HG02870 (cell line): ENCODE results near the gene ADAM22.
"Not testable (repeated sequence)": the region's sequence is repeated elsewhere in the genome, so short reads cannot be mapped to it uniquely, and the experiment has no call there.

Source experiments
- ATAC-seq: cut with Tn5 transposase; IDR thresholded peaks from one replicate; pipeline ENCODE4 v1.9.1; 2021; ENCODE audit warnings: mild to moderate bottlenecking, moderate library complexity; ENCODE audit not compliant: unreplicated experiment

ADAM22 gene, protein sequence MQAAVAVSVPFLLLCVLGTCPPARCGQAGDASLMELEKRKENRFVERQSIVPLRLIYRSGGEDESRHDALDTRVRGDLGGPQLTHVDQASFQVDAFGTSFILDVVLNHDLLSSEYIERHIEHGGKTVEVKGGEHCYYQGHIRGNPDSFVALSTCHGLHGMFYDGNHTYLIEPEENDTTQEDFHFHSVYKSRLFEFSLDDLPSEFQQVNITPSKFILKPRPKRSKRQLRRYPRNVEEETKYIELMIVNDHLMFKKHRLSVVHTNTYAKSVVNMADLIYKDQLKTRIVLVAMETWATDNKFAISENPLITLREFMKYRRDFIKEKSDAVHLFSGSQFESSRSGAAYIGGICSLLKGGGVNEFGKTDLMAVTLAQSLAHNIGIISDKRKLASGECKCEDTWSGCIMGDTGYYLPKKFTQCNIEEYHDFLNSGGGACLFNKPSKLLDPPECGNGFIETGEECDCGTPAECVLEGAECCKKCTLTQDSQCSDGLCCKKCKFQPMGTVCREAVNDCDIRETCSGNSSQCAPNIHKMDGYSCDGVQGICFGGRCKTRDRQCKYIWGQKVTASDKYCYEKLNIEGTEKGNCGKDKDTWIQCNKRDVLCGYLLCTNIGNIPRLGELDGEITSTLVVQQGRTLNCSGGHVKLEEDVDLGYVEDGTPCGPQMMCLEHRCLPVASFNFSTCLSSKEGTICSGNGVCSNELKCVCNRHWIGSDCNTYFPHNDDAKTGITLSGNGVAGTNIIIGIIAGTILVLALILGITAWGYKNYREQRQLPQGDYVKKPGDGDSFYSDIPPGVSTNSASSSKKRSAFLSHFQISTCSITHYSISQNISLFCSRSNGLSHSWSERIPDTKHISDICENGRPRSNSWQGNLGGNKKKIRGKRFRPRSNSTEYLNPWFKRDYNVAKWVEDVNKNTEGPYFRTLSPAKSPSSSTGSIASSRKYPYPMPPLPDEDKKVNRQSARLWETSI

DNA sequence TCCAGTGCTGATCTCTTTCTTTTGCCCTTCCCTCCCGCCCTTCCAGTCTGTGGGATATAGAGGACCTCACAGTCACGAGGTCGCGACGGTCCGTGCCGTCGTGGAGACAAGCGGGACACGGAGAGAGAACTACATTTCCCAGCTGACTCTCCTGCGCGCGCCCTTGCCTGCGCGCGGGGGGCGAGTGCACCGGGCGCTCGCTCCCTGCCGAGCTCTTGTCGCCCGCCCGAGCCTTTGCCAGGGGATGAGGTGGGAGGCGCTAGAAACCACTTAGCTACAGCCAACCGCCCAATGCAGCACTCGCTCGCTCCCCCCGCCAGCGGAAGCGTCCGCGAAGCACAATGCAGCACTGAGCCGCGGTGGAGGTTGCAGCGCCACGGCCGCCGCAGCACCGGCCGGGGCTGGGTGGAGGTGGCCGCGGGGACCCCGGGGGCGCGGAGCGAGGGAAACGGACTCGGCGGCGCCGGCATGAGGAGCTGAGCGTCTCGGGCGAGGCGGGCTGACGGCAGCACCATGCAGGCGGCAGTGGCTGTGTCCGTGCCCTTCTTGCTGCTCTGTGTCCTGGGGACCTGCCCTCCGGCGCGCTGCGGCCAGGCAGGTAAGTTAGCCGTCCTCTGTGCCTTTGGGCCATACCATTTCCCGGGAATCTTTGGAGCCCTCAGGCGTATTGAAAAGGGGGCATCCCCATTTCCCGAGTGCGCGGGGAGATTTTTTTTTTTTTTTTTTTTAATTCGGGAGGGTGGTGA, at the start of gene ADAM22:
ADAM22 (plus strand) TSS at position 299 of the 746 bp plus-strand sequence; CDS start at position 514, 215 bp downstream.
- peak; percentile 97 for ATAC-seq

DNA sequence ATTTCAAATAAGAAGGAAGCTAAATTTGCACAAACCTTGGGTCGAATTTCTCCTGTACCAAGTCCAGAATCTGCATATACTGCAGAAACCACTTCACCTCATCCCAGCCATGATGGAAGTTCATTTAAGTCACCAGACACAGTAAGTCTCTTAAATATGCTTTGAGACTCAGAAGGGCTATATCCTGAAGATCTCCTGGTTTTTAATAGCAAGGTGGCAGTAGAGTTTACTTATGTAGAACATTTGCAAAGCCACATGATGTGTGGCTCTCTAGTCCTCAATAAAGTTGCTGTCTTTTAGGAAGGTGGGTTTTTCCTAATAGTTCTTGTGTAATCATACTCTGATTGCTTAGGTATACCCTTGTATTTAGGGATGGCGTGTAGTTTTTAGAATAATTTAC, 49.0 kb upstream of the ADAM22 start:
- ATAC-seq, result no peak

DNA sequence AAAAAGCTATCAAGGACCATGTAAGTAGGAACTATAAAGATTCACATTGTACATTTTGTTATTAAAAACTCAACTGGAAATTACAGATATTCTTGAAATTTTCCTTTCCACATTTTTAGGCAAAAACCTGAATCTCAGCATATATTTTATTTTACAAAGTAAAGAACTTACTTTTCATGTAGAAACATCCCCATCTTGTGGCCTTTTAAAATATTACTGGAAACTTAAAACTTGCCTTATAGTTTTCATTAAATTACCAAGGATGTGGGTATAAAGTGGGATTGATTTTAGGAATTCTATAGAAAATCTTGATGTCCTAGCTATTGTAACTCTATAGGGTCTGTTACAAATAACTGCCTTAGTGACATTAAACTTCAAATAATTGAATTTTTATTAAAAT, 47.2 kb upstream of the ADAM22 start:
- ATAC-seq, result no peak

DNA sequence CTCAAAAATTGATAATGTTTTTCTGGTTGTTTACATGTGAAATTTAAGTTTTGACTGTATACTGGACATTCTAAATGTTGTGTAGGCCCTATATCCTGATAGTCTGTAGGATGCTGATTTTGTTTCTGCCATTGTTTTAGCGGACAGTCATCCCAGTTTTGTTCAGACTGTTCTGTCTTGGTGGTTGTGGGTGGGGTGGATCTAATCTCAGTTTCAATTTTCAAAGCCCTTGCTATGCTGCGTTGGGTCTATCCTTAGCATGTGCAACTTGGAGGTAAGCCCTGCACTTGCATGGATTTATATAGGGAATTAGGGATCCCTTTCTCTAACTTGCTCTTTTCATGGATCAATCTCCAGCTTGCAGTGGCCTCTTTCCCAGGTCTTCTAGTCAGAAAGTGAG, 38.7 kb upstream of the ADAM22 start:
- ATAC-seq, result no peak

DNA sequence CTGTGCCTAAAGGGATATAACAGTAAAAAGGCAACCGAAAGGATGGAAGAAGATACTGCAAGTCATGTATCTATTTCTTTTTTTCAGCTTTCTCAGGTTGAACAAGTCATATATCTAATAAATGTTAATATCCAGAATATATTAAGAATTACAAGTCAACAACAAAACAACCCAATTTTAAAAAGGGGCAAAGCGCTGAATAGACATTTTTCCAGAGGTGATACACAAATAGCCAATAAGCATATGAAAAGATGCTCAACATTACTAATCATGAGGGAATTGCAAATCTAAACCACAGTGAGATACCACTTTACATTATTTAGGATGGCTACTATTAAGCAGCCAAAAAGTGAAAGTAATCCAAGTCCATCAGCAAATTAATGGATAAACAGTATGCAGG, 34.8 kb upstream of the ADAM22 start:
- ATAC-seq, result no peak

DNA sequence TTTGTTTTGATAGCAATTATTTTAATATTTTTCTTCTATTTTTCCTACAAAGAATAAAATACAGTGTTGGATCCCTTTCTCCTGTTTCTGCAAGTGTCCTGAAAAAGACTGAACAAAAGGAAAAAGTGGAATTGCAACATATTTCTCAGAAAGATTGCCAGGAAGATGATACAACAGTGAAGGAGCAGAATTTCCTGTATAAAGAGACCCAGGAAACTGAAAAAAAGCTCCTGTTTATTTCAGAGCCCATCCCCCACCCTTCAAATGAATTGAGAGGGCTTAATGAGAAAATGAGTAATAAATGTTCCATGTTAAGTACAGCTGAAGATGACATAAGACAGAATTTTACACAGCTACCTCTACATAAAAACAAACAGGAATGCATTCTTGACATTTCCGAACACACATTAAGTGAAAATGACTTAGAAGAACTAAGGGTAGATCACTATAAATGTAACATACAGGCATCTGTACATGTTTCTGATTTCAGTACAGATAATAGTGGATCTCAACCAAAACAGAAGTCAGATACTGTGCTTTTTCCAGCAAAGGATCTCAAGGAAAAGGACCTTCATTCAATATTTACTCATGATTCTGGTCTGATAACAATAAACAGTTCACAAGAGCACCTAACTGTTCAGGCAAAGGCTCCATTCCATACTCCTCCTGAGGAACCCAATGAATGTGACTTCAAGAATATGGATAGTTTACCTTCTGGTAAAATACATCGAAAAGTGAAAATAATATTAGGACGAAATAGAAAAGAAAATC, 26.7 kb upstream of the ADAM22 start:
- ATAC-seq, result not testable (repeated sequence)

DNA sequence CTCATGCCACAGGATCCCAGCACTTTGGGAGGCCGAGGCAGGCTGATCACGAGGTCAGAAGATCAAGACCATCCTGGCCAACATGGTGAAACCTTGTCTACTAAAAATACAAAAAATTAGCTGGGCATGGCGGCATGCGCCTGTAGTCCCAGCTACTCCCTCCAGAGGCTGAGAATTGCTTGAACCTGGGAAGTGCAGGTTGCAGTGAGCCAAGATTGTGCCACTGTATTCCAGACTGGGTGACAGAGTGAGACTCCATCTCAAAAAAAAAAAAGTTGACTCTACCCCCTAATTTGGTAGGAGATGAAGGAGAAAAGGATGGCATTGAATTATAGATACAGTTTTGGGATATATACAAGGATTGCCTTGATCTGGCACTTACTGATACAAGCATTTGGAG, 25.2 kb upstream of the ADAM22 start:
- not testable (repeated sequence) for ATAC-seq

DNA sequence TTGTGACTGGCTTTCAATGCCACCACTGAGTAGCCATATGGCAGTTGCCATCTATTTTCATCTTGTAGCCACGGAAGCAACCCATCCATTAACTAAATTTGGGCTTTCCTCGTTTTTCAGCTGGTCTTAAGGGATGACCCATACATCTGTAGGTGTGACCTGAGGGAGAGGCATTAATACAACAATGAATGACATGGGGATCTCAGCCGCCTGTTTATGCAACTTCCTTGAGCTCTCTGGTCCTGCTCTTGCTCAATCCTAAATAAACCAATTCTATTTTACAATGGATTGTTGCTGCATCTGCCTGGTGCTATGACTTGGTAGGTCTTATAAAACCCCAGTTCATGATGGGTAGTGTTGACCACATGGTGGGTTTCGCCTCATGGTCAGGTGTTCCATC, 21.9 kb upstream of the ADAM22 start:
- ATAC-seq, result no peak

DNA sequence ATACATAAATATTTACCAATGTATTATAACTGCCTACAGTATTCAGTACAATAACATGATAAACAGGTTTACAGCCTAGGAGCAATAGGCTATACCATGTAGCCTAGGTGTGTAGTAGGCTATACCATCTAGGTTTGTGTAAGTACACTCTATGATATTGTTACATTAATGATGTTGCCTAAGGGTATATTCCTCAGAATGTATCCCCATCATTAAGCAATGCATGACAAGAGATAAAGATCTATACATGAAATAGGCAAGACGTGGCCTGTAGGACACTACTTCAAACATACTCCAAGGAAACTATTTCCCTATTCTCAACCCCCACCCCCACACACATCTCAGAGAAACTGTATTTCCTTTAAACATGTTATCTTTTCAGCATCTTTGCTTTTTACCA, 15.3 kb upstream of the ADAM22 start:
- no peak for ATAC-seq

DNA sequence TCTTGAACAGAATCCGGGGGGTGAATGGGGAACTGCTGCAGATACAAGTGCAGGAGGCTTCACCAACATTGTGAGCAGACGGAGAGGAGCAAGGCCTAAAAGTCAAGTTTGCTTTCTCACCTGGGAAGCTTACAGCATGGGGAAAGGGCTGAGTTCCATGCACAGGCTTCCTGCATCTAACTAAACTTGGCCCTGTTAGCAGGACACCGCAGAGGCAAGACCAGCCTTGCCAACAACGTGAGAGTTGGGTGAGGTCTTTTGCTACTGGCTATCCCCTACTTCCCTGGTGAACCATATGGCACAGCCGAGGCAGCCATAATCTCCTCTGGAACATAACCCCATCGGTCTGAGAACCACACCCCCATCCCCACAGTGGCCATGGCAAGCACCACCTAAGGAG, 14.2 kb upstream of the ADAM22 start:
- ATAC-seq, result no peak

DNA sequence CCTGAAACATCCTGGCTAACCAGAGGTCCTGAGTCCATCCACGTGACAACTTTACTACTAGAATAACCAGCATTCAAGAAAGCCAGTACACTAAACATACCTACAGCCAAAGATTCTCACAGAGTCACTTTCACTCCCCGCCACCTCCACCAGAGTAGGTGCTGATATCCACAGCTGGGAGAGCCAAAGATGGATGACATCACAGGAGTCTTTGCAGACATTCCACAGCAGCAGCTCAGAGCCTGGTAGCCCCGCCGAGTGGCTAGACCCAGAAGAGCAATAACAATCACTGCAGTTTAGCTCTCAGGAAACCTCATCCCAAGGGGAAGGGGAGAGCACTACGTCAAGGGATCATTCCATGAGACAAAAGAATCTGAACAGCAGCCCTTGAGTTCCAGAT, 13.5 kb upstream of the ADAM22 start:
- ATAC-seq, result no peak

DNA sequence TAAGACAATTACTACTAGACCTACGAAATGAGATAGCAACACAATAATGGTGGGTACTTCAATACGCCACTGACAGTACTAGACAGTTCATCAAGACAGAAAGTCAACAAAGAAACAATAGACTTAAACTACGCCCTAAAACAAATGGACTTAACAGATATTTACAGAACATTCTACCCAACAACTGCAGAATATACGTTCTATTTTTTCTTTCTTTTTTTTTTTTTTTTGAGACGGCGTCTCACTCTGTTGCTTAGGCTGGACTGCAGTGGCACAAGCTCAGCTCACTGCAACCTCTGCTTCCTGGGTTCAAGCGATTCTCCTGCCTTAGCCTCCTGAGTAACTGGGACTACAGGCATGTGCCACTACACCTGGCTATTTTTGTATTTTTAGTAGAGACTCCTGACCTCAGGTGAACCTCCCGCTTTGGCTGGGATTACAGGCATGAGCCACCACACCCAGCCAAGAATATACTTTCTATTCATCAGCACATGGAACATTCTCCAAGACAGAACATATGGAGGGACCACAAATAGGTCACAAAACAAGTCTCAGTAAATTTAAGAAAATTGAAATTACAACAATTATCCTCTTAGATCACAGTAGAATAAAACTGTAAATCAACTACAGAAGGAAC, 11.2 kb upstream of the ADAM22 start:
- not testable (repeated sequence) for ATAC-seq

DNA sequence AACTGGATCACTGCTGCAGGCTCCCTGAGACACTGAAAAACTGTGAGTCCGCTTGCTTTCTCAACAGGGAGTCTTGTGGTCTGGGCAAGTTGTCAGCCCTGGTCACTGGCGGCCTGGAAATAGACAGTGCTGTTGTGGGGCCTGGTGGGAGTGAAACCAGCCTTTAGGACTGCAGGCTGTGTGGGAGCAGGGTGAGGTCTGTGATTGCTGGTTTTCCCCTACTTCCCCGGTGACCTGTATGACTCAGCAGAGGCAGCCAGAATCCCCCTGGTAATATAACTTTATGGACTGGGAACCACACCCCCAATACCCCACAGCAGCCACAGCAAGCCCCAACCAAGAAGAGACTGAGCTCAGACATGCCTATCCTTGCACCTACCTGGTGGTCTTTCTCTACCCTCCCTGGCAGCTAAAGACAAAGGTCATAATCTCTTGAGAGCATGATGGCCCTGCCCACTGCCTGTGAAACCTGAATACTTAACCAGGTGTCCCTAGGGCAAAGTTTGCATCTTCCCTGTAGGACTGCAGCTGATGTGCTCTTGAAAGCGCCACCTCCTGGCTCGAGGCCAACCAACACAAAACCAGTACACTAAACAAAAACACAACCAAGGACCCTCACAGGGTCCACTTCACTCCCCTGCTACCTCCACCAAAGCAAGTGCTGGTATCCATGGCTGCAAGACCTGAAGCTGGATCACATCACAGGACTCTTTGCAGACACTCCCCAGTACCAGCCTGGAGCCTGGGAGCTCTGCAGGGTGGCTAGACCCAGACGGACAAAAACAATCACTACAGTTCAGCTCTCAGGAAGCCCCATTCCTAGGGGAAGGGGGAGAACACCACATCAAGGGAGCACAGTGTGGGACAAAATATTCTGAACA, 7.2 kb upstream of the ADAM22 start:
- ATAC-seq, result peak; percentile 98

DNA sequence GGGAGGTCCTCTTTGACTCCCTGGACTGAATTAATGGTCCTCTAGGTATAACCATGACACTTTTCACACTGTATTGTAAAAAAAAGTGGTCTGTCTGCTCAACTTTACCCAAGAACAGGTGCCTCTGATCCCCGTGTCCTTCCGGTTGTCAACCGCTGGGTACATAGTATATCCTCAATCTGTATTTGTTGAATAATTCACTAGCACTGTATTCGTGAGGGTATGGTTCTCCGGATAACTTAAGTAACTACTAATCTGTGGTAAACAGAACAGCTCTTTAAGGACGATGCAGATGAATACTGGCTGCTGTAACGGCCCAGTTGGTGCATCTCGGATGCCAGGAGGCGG, 472 bp upstream of the ADAM22 start:
- no peak for ATAC-seq

DNA sequence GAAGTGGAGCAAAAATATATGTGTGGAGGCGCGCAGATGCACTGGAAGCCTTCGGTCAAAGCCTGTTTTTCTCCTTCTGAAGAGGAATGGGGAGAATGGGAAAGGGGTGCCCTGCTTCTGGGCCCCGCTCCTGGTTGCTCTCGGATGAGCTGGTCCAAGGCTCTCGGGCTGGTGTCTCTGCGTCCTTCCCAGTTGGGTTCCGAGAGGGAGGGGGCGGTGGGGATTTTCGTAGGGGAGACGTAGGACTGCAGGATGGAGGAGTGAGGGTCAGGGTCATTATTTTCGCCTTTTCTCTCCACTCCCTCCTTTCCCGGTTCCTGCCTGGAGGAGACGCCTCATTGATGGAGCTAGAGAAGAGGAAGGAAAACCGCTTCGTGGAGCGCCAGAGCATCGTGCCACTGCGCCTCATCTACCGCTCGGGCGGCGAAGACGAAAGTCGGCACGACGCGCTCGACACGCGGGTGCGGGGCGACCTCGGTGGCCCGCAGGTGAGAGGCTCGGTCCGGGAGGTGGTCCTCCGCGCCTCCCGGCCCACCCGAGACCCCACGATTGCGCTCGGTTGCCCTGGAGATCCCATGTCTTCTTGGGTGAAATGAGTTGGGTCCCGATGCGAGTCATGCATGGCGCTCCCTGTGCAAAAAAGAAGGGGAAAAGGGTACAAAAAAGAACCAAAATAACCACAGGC, 790 bp downstream of the ADAM22 start:
- ATAC-seq, result peak; percentile 2

DNA sequence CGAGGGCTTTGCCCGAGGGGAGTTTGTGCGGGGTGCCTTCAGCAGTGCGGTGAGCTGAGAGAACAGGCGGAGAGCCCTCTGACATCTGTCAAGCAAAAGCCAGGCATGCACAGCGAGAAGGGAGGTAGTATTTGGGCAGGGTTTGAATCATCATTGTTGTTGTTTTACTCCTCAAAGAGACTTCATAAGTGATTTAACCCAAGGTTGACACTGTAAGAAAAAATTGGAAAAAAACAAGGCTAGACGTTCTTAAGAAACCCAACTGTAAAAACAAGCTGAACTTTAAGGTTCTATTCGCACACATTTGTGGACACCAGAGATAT, 1.3 kb downstream of the ADAM22 start:
- no peak for ATAC-seq

DNA sequence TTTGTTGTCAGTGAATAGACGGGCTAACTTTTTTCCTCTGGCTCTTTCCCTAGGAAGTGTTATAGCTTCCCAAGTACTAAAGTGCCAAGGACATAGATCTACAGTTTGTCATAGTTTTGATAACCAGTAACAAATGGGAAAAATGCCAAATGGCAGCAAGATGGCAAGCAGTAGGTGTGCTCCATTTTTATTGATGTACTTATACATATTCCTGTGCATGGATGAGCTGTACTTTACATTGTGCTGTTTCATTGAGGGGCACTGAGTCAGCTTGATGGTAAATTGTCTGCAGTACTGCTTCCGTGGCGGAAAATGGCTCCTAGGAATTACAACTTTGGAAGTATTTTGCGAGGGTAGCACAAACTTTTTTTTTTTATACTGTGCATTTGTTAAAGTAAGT, 7.1 kb downstream of the ADAM22 start:
- no peak for ATAC-seq

DNA sequence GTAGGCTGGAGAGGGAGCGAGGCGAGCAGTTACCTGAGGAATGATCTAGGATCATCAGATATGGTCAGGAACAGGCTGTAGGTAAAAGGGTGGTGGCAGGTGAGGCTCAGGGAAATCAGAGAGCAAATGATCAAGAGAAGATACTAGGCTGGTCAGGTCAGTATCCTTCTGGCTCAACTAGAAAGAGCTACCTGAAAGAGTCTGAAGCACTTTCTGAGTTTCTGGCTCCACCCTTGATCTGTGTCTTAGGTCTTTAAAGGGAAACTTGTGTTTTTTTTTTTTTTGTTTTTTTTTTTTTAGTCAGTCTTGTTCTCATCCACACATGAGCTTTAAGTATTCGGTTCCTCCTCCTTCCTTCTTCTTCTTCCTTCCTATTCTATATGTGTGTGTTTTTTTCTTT, 10.5 kb downstream of the ADAM22 start:
- no peak for ATAC-seq

DNA sequence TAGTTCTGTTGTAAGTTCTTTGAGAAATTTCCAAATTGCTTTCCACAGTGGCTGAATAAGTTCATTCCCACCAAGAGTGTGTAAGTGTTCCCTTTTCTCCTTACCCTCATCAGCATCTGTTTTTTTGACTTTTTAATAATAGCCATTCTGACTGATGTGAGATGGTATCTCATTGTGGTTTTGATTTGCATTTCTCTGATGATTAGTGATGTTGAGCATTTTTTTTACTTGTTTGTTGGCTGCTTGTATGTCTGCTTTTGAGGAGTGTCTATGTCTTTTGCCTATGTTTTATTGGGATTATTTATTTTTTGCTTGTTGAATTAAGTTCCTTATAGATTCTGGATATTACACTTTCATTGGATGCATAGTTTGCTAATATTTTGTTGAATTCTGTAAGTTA, 11.9 kb downstream of the ADAM22 start:
- ATAC-seq, result not testable (repeated sequence)
